AG04449 (cell line): Measurements from ENCODE around the gene CST7.
"Not testable (repeated sequence)": the region's sequence is repeated elsewhere in the genome, so short reads cannot be mapped to it uniquely, and the experiment has no call there.

Experiments
- CTCF ChIA-PET: fragments of 350-600 bp; formaldehyde crosslinking; extraction: SDS; loops from one replicate; lab custom pipeline; 2021; ENCODE audit warnings: antibody characterized with exemption; lab: Yijun Ruan, JAX
- POLR2A ChIA-PET: fragments of 400-600, 350-600 bp; formaldehyde crosslinking; extraction: SDS; loops from one replicate; lab custom pipeline; 2020; ENCODE audit warnings: antibody characterized with exemption, inconsistent platforms; lab: Yijun Ruan, JAX
- DNase-seq: peaks from one replicate; pipeline ENCODE4 v3.0.0-alpha.2; 2010; ENCODE audit warnings: low read depth, low spot score
- H3K4me3 ChIP-seq: 2 replicates; pipeline ENCODE4 v1.5.1; 2011; ENCODE audit warnings: low read depth, mild to moderate bottlenecking, control low read depth, low read length
- CTCF ChIP-seq: IDR thresholded peaks from one replicate; pipeline ENCODE4 v1.5.1; 2011; ENCODE audit warnings: mild to moderate bottlenecking, moderate library complexity, low read length, control low read depth, inconsistent platforms; ENCODE audit not compliant: insufficient read depth; ENCODE audit errors: missing control alignments

Gene CST7

DNA sequence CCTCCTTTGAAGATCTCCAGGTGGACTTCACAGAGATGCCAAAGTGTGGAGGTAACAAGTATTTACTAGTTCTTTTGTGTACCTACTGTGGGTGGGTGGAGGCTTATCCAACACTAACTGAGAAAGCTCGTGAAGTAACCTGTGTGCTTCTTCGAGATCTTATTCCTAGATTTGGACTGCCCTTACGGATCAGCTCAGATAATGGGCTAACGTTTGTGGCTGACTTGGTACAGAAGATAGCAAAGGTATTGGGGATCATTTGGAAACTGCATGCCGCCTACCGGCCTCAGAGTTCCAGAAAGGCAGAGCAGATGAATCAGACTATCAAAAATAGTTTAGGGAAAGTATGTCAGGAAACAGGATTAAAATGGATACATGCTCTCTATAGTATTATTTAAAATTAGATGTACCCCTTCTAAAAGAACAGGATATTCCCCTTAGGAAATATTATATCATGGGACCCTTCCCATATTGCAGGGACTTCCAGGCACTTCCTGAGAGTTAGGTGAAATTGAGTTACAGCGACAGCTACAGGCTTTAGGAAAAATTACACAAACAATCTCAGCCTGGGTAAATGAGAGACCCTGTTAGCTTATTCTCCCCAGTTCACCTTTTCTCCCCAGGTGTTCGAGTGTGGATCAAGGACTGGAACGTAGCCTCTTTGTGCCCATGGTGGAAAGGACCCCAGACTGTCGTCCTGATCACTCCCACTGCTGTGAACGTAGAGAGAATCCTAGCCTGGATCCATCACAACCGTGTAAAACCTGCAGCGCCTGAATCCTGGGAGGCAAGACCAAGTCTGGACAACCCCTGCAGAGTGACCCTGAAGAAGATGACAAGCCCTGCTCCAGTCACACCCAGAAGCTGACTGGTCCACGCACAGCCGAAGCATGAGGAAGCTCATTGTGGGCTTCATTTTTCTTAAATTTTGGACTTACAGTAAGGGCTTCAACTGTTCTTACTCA is 18.1 kb upstream of the CST7 start:
- CTCF ChIA-PET, result interaction anchor here (1.1 to 1.9 kb wide), 5 partner anchors 11 to 772 kb away, joined by 3 to 8 read pairs (median 4); no protein-coding TSS in a partner anchor
- POLR2A ChIA-PET, DNase-seq, H3K4me3 ChIP-seq: not testable (repeated sequence)
- TF ChIP-seq CTCF, result peak; percentile 14

DNA sequence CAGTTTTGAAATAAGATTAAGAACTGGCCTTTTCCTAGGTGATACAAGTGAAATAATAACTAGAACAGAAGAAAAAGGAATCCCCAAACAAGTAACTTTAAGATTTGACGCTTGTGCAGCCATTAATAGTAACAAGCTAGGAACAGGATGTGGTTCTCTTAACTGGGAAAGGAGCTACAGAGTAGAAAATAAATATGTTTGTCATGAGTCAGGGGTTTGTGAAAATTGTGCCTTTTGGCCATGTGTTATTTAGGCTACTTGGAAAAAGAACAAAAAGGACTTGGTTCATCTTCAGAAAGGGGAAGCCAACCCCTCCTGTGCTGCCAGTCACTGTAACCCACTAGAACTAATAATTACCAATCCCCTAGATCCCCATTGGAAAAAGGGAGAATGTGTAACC is 17.2 kb upstream of the CST7 start:
- POLR2A ChIA-PET, H3K4me3 ChIP-seq, DNase-seq: not testable (repeated sequence)
- CTCF ChIA-PET, result interaction anchor here (1.1 to 1.5 kb wide), 3 partner anchors 9 to 773 kb away, joined by 3 to 5 read pairs (median 4); no protein-coding TSS in a partner anchor

DNA sequence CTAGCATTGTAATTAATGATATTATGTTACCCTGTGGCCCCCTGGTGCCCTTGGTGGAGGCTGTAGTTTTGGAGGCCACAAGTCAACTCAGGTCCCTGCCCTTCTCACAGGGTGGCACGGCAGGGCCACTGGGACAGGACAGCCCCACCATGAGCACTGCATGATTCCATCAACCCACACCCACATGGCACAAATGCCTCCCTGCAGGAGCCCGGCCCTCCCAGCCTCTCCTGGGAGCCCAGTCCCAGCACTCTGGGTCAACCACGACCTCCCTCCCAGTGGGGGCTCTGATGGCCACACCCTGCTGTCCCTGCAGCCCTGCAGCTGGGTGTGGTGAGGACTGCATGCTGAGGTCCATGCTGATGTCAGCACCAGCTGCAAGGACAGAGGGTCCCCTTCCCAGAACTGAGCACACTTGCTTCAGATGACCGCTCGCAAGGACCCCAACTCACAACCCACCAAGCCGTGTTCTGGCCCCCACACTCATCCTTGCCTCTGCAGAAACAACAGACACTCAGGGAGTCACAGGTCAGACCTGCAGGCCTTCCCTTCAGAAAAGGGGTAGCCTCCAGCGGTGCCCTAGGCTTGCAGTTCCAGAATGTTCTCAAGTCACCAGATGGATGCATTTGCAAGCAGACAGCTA is 15.7 kb upstream of the CST7 start:
- ChIA-PET CTCF (no interaction called here), POLR2A (no interaction called here)
- H3K4me3 ChIP-seq, result no peak overlapping the region
- no peak for DNase-seq
- no peak for TF ChIP-seq CTCF

DNA sequence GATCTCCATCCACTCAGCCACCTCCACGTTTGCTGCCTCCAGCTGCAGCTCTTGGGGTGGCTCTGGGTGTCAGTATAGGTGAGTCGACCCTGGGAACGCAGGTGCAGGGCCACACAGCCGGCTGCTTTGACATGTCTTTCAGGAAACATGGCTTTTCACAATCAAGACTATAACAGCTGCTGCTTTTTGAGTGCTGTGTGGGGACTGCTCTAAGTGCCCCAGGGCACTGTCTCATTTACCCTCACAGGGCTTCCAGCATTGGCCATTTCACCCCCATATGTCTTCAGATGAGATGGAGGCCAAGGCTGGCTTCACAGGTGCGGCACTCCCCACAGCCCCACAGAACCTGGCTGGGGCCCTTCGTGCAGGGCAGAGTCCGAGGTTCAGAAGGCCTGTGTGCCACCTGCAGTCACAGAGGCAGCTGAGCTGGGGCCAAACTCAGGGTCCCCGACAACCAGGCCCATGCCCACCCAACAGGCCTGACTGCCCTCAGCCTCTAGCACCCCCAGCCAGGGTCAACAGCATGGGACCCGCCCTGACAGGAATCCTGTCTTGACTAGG is 14.9 kb upstream of the CST7 start:
- DNase-seq, result no peak
- CTCF ChIA-PET, result no interaction called here

DNA sequence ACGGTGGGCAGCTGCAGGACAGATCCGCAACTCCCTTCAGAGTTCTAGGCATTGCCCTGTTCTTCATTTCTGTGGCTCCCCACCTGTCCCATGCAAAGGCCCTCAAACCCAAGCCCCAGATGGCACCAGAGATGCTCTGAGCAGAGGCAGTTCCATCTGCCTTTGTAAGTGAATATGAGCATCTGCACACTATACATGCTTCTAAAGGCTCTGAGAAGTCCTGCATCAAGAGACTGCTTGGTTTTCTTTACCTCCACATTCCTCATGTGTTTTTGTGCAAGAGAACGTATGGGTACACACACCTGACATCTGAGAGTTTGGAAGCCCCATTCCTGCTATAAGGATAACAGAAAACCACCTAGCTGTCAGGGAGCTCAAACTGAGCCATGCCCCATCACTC is 14.4 kb upstream of the CST7 start:
- CTCF ChIA-PET, result no interaction called here
- H3K4me3 ChIP-seq, result no peak overlapping the region
- no peak for TF ChIP-seq CTCF
- POLR2A ChIA-PET, result no interaction called here
- DNase-seq, result no peak

More for the DNA sequence above, 14.9 kb upstream of the CST7 start:
- POLR2A ChIA-PET, result no interaction called here
- H3K4me3 ChIP-seq, result no peak overlapping the region
- no peak for TF ChIP-seq CTCF

GRCh38 chr20:24935140-24935539 is 13.9 kb upstream of the CST7 start:
- ChIA-PET CTCF (no interaction called here), POLR2A (no interaction called here)
- no peak for TF ChIP-seq CTCF
- DNase-seq, result no peak
- no peak overlapping the region for H3K4me3 ChIP-seq
